ENCODE data around the gene FIG4.

DNA sequence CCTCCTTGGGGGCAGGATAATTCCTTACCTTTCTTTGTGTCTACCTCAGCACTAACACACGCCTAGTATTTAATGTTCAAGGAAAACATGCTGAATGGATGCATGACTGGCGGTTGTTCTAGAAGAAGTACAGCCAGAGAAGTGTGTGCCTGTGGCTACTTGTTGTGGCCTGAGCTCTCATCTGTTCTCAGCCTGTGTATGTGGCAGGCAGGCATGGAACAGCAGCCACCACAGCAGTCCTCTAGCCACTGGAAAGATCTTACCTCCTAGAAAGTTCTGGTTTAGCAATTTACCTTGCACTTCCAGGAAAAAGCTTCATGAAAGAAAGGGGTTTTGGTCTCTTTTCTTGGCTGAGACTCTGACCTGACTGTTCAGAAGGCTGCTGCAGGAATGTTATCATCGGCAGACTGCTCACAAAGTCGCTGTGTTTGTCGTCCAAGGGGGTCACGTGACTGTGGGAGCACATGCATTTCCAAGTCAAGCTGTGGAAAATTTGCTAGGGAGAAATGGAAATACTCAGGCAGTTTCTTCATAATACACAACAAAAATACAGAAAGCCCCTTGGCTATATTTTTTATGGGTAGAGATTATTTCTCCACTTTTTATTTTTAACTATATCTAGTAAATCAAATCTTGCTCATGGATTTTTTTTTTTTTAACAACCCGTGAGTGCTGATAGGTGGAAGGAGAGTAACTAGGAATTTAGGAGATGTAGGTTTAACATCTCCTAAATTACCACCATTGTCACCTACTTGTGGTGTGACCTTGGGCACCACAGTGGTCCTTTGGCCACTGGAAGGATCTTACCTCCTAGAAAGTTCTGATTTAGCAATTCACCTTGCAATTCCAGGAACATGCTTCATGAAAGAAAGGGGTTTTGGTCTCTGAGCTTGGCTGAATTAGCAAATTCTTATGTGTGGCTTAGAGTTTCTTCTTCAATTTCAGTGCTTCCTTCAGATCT lies 176.2 kb downstream of the FIG4 start:
- TF ChIP-seq MLX (CRISPR knock-in tag; IDR thresholded peaks at IDR 0.05) (no peak), CTCF (IDR thresholded peaks at IDR 0.05) (no peak), MXD4 (CRISPR knock-in tag; IDR thresholded peaks at IDR 0.05; ENCODE audit: borderline replicate concordance) (no peak), STAT6 (CRISPR knock-in tag; conservative IDR thresholded peaks at IDR 0.05; ENCODE audit: low read depth) (no peak)
- TF ChIP-seq, protein P1, sequence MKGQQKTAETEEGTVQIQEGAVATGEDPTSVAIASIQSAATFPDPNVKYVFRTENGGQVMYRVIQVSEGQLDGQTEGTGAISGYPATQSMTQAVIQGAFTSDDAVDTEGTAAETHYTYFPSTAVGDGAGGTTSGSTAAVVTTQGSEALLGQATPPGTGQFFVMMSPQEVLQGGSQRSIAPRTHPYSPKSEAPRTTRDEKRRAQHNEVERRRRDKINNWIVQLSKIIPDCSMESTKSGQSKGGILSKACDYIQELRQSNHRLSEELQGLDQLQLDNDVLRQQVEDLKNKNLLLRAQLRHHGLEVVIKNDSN (CRISPR knock-in tag; IDR thresholded peaks at IDR 0.05): peak; percentile 62; the same call in 1 of the 2 replicates

Measured in WTC11 (cell line).